HG03432 (cell line): Measurements from ENCODE around the gene ADAMTSL2.

ENCODE experiments used
- ATAC-seq: cut with Tn5 transposase; IDR thresholded peaks from one replicate; pipeline ENCODE4 v1.9.1; 2021; ENCODE audit warnings: mild to moderate bottlenecking, moderate library complexity; ENCODE audit not compliant: unreplicated experiment

Gene ADAMTSL2

DNA sequence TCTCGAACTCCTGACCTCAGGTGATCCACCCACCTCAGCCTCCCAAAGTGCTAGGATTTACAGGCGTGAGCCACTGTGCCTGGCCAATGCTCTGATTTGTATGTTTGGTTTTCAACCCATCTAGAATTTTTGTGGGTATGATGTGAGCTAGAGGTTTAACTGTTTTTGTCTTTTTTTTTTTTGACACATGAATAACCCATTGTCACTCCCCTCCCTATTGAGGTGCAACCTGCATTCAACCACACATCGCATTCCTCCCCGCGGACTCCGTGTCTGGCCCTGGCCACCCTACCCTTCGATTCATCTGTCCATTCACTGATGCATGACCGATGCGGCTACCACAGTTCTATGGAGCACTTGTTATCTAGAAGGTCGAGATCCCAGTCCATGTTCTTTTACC lies 84.2 kb downstream of the ADAMTSL2 start:
- ATAC-seq: no peak

DNA sequence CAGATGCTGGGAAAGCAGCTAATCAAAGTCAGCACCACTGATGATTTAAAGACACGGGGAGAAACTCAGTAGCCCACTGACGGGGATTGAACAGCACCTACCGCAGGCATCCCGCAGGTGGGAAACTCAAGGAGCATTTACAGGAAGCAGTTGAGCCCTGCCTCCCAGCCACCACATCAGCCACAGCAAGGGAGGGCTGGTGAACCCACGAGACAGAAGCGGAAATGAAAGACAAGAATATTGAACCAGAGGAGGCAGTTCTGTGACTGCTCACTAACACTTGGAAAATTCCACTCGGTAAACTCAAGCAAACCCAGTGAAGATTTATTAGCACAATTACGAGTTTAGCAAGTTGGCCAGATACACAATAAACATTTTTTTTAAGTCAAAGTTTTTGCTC lies 85.3 kb downstream of the ADAMTSL2 start:
- ATAC-seq: no peak

DNA sequence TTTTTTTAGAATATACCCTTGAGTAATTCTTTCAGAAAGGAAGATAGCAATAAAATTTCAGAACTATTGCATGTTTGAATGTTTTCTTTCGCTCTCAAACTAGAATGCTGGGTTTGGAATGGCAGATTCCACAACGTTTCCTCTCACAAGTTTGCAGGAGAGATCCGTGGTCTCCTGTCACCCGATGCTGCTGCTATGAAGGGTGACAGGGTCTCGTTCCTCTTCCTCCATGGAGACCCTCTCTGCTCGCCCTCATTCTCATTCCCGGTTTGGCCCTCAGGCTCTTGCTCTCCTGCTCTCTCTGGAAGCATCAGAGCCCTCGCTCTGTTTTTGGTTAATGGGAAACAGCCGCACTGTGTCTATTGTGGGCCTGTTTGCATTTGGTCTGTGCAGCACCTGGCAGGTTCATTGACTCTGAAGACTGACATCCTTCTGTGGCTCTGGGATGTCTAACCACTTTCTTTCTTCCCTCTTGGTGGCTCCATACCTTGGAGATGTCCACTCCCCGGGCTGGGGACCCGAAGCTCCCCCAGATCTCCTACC lies 87.3 kb downstream of the ADAMTSL2 start:
- no peak for ATAC-seq

- ATAC-seq: no peak
These were observed 88.1 kb downstream of the ADAMTSL2 start for GRCh38 chr9:133622555-133622954.
